Coronary artery (tissue), 2 donors: ENCODE results near the gene FTL.

Experiments
- DNase-seq: peaks from one replicate; pipeline ENCODE4 v3.0.0-alpha.2; 2017; ENCODE audit warnings: low spot score
- H3K27ac ChIP-seq, 2 donors: fragments of 200-600 bp; sonication (generic); one replicate each; pipeline ENCODE4 v1.5.1; 2016 to 2019
- H3K4me3 ChIP-seq: fragments of 200-600 bp; sonication (generic); 2 replicates; pipeline ENCODE4 v1.5.1; 2016; ENCODE audit warnings: mild to moderate bottlenecking, moderate library complexity
- CTCF ChIP-seq: fragments of 200-600 bp; sonication (generic); IDR thresholded peaks from one replicate; pipeline ENCODE4 v1.5.1; 2019; ENCODE audit warnings: antibody characterized with exemption

Gene FTL

GRCh38 chr19:48970923-48971395 lies 5.8 kb downstream of the FTL start:
- DNase-seq: no peak
- H3K27ac ChIP-seq: no peak overlapping the region
- TF ChIP-seq CTCF: peak; percentile 92
- no peak overlapping the region for H3K4me3 ChIP-seq

- H3K27ac ChIP-seq: no peak overlapping the region
- no peak for DNase-seq
- no peak overlapping the region for H3K4me3 ChIP-seq
- TF ChIP-seq CTCF: no peak
These were observed 11.1 kb downstream of the FTL start for GRCh38 chr19:48975947-48976847.

- peak overlapping the region; percentile 4 to 97 for H3K27ac ChIP-seq
- no peak overlapping the region for H3K4me3 ChIP-seq
- no peak for TF ChIP-seq CTCF
- DNase-seq: no peak
These were observed 12.0 kb downstream of the FTL start for GRCh38 chr19:48977061-48977460.

GRCh38 chr19:48982280-48982679 lies 17.2 kb downstream of the FTL start:
- H3K4me3 ChIP-seq: no peak overlapping the region
- no peak for TF ChIP-seq CTCF

GRCh38 chr19:48985711-48986110 lies 20.6 kb downstream of the FTL start:
- no peak for DNase-seq
- no peak for TF ChIP-seq CTCF

More at GRCh38 chr19:48982280-48982679, 17.2 kb downstream of the FTL start:
- no peak for DNase-seq
- H3K27ac ChIP-seq: no peak overlapping the region

GRCh38 chr19:48986211-48986610 lies 21.1 kb downstream of the FTL start:
- no peak for TF ChIP-seq CTCF
- no peak for DNase-seq
- Histone ChIP-seq H3K27ac (no peak overlapping the region), H3K4me3 (no peak overlapping the region)

More at GRCh38 chr19:48985711-48986110, 20.6 kb downstream of the FTL start:
- no peak overlapping the region for H3K27ac ChIP-seq
- H3K4me3 ChIP-seq: no peak overlapping the region

- no peak overlapping the region for H3K27ac ChIP-seq
- no peak for TF ChIP-seq CTCF
- no peak for DNase-seq
- H3K4me3 ChIP-seq: no peak overlapping the region
These were observed 22.2 kb downstream of the FTL start for GRCh38 chr19:48987323-48987722.
